Mesenchymal stem cell (in vitro differentiated cells and primary cell): ENCODE measurements around the gene FUT7.
A peak's percentile ranks its signal among the peaks of the same experiment; 100 is the strongest.

ENCODE experiments used
- DNase-seq: peaks from one replicate; pipeline ENCODE4 v3.0.0-alpha.2; 2013
- H2AFZ ChIP-seq: one replicate; pipeline ENCODE4 v1.6.1; 2013; ENCODE audit warnings: low read depth, mild to moderate bottlenecking, control low read depth, inconsistent platforms, low read length, moderate library complexity
- H2AK5ac ChIP-seq: 2 replicates; pipeline ENCODE4 v1.6.1; 2013; ENCODE audit warnings: low read length, moderate library complexity, mild to moderate bottlenecking, inconsistent platforms; ENCODE audit not compliant: severe bottlenecking
- H2BK120ac ChIP-seq: one replicate; pipeline ENCODE4 v1.6.1; 2013; ENCODE audit warnings: low read depth, mild to moderate bottlenecking, inconsistent platforms, low read length, moderate library complexity
- H2BK12ac ChIP-seq, 2 experiments: one replicate each; pipeline ENCODE4 v1.6.1; 2013; ENCODE audit warnings: inconsistent platforms in 2 of 2, low read length in 2 of 2, mild to moderate bottlenecking in 2 of 2, moderate library complexity in 2 of 2, control low read depth in 1 of 2
- H2BK15ac ChIP-seq: one replicate; pipeline ENCODE4 v1.6.1; 2013; ENCODE audit warnings: mild to moderate bottlenecking, low read depth, inconsistent platforms; ENCODE audit not compliant: poor library complexity, severe bottlenecking
- H2BK5ac ChIP-seq: 2 replicates; pipeline ENCODE4 v1.6.1; 2013; ENCODE audit warnings: low read depth, mild to moderate bottlenecking, low read length, control low read depth, inconsistent platforms; ENCODE audit not compliant: poor library complexity, severe bottlenecking
- H3K14ac ChIP-seq, 2 experiments: one replicate each; pipeline ENCODE4 v1.6.1; 2013; ENCODE audit warnings: inconsistent platforms in 2 of 2, low read length in 2 of 2, control low read depth in 1 of 2, mild to moderate bottlenecking in 1 of 2, moderate library complexity in 1 of 2
- H3K18ac ChIP-seq, 2 experiments: one replicate each; pipeline ENCODE4 v1.6.1; 2013; ENCODE audit warnings: inconsistent platforms in 2 of 2, low read length in 2 of 2, control low read depth in 1 of 2, low read depth in 1 of 2, mild to moderate bottlenecking in 1 of 2
- H3K23ac ChIP-seq, 2 experiments: one replicate each; pipeline ENCODE4 v1.6.1; 2013; ENCODE audit warnings: inconsistent platforms in 2 of 2, low read length in 2 of 2, mild to moderate bottlenecking in 2 of 2, moderate library complexity in 2 of 2, control low read depth in 1 of 2
- H3K27ac ChIP-seq: 2 replicates; pipeline ENCODE4 v1.5.1; 2013; ENCODE audit warnings: mild to moderate bottlenecking, moderate library complexity, low read length, control low read depth, inconsistent platforms; ENCODE audit not compliant: poor library complexity, severe bottlenecking
- H3K27me3 ChIP-seq, 2 experiments: 2 replicates each; pipeline versions ENCODE4 v1.6.1 to v1.7.0; 2013; ENCODE audit warnings: low read length in 2 of 2, mild to moderate bottlenecking in 2 of 2, moderate library complexity in 2 of 2, control low read depth in 1 of 2, inconsistent platforms in 1 of 2; ENCODE audit not compliant: control insufficient read depth in 1 of 2, insufficient read depth in 1 of 2
- H3K36me3 ChIP-seq, 2 experiments: 2 replicates each; pipeline versions ENCODE4 v1.6.1 to v1.7.0; 2013; ENCODE audit warnings: low read length in 2 of 2, control low read depth in 1 of 2, inconsistent platforms in 1 of 2, low read depth in 1 of 2, mild to moderate bottlenecking in 1 of 2; ENCODE audit not compliant: insufficient read depth in 2 of 2, control insufficient read depth in 1 of 2
- H3K4ac ChIP-seq, 2 experiments: one replicate each; pipeline ENCODE4 v1.6.1; 2013; ENCODE audit warnings: inconsistent platforms in 2 of 2, low read length in 2 of 2, mild to moderate bottlenecking in 2 of 2, moderate library complexity in 2 of 2, control low read depth in 1 of 2, low read depth in 1 of 2
- H3K4me1 ChIP-seq: 2 replicates; pipeline ENCODE4 v1.6.1; 2013; ENCODE audit warnings: low read depth, low read length, control low read depth; ENCODE audit not compliant: control insufficient read depth, insufficient read depth
- H3K4me2 ChIP-seq: 2 replicates; pipeline ENCODE4 v1.6.1; 2013; ENCODE audit warnings: low read length, mild to moderate bottlenecking, inconsistent platforms; ENCODE audit not compliant: poor library complexity, severe bottlenecking
- H3K4me3 ChIP-seq, 2 experiments: 2 replicates each; pipeline versions ENCODE4 v1.5.1 to v1.7.0; 2013; ENCODE audit warnings: low read length in 2 of 2, mild to moderate bottlenecking in 2 of 2, control low read depth in 1 of 2, low read depth in 1 of 2; ENCODE audit not compliant: insufficient read depth in 1 of 2
- H3K79me1 ChIP-seq: replicated peaks from 2 replicates; pipeline ENCODE4 v1.6.1; 2013; ENCODE audit warnings: mild to moderate bottlenecking, control low read depth, low read length, inconsistent platforms; ENCODE audit not compliant: poor library complexity, severe bottlenecking
- H3K9ac ChIP-seq: 2 replicates; pipeline ENCODE4 v1.7.0; 2013; ENCODE audit warnings: mild to moderate bottlenecking, low read length, moderate library complexity
- H3K9me3 ChIP-seq: 2 replicates; pipeline ENCODE4 v1.7.0; 2013; ENCODE audit warnings: mild to moderate bottlenecking, low read length; ENCODE audit not compliant: control insufficient read depth
- H4K8ac ChIP-seq: one replicate; pipeline ENCODE4 v1.6.1; 2013; ENCODE audit warnings: inconsistent platforms, mild to moderate bottlenecking, low read length, moderate library complexity
- H4K91ac ChIP-seq: one replicate; pipeline ENCODE4 v1.6.1; 2013; ENCODE audit warnings: mild to moderate bottlenecking, low read length, inconsistent platforms
- WGBS: methylation state at CpG from one replicate; pipeline ENCODE4 v1.1.7; 2013; ENCODE audit warnings: mixed read lengths; 5-methylcytosine and 5-hydroxymethylcytosine counted together

FUT7 gene

GRCh38 chr9:137013571-137013940 is 18.3 kb downstream of the FUT7 start:
- Histone ChIP-seq H3K27me3 (no peaks in the 10 kb centered on the region), H3K14ac (no peak overlapping the region), H3K4me2 (no peak overlapping the region), H4K8ac (no peak overlapping the region), H4K91ac (no peak overlapping the region), H3K9ac (no peak overlapping the region), H3K36me3 (peaks cover 21 to 86% of the 10 kb centered on the region in 2 experiments), H3K18ac (no peak overlapping the region), H2AK5ac (no peak overlapping the region), H3K4me3 (no peak overlapping the region), H3K23ac (no peak overlapping the region), H3K79me1 (no peaks in the 10 kb centered on the region), H2BK5ac (no peak overlapping the region), H3K4ac (no peak overlapping the region), H3K27ac (no peak overlapping the region), H2BK15ac (no peak overlapping the region), H2AFZ (no peak overlapping the region), H2BK12ac (no peak overlapping the region), H2BK120ac (no peak overlapping the region), H3K9me3 (no peaks in the 10 kb centered on the region), H3K4me1 (peaks cover 11% of the 10 kb centered on the region)
- WGBS = 92% methylated on average over 20 of the region's 20 CpGs
- DNase-seq = no peak

- H3K18ac ChIP-seq = no peak overlapping the region
- H3K9ac ChIP-seq = no peak overlapping the region
- H3K27ac ChIP-seq = no peak overlapping the region
- no peak overlapping the region for H3K4ac ChIP-seq
- H4K8ac ChIP-seq = no peak overlapping the region
- no peak overlapping the region for H3K4me3 ChIP-seq
- H2BK120ac ChIP-seq = peak overlapping the region; percentile 50
- H3K23ac ChIP-seq = no peak overlapping the region
- H2BK15ac ChIP-seq = no peak overlapping the region
- H3K79me1 ChIP-seq = no peaks in the 10 kb centered on the region
- H3K36me3 ChIP-seq = peaks cover 21 to 90% of the 10 kb centered on the region in 2 experiments
- H2AK5ac ChIP-seq = no peak overlapping the region
- H3K27me3 ChIP-seq = no peaks in the 10 kb centered on the region
- H3K9me3 ChIP-seq = no peaks in the 10 kb centered on the region
- DNase-seq = no peak
- 75% methylated on average over 53 of the region's 67 CpGs for WGBS
- no peak overlapping the region for H2AFZ ChIP-seq
- H2BK5ac ChIP-seq = no peak overlapping the region
- no peak overlapping the region for H3K4me2 ChIP-seq
- peak overlapping the region; percentile 22 for H4K91ac ChIP-seq
- H2BK12ac ChIP-seq = no peak overlapping the region
- H3K4me1 ChIP-seq = peaks cover 17% of the 10 kb centered on the region
- no peak overlapping the region for H3K14ac ChIP-seq
These were observed 19.0 kb downstream of the FUT7 start for GRCh38 chr9:137012694-137013570.

- peaks cover 25% of the 10 kb centered on the region for H3K4me1 ChIP-seq
- no peak overlapping the region for H4K8ac ChIP-seq
- WGBS = 94% methylated on average over 32 of the region's 39 CpGs
- H3K4ac ChIP-seq = no peak overlapping the region
- H3K27ac ChIP-seq = no peak overlapping the region
- H3K23ac ChIP-seq = no peak overlapping the region
- no peak overlapping the region for H2BK120ac ChIP-seq
- no peaks in the 10 kb centered on the region for H3K9me3 ChIP-seq
- H2AFZ ChIP-seq = no peak overlapping the region
- H2BK12ac ChIP-seq = no peak overlapping the region
- no peak overlapping the region for H3K4me2 ChIP-seq
- DNase-seq = no peak
- peak overlapping the region; percentile 53 for H4K91ac ChIP-seq
- H2BK5ac ChIP-seq = no peak overlapping the region
- peaks cover 17 to 82% of the 10 kb centered on the region in 2 experiments for H3K36me3 ChIP-seq
- no peaks in the 10 kb centered on the region for H3K79me1 ChIP-seq
- no peak overlapping the region for H2BK15ac ChIP-seq
- H3K18ac ChIP-seq = no peak overlapping the region
- no peak overlapping the region for H3K9ac ChIP-seq
- H2AK5ac ChIP-seq = no peak overlapping the region
- no peak overlapping the region for H3K4me3 ChIP-seq
- H3K27me3 ChIP-seq = no peaks in the 10 kb centered on the region
- H3K14ac ChIP-seq = no peak overlapping the region
These were observed 19.8 kb downstream of the FUT7 start for GRCh38 chr9:137011907-137012675.

GRCh38 chr9:137011156-137011555 is 20.7 kb downstream of the FUT7 start:
- Histone ChIP-seq H3K36me3 (peaks cover 11 to 72% of the 10 kb centered on the region in 2 experiments), H2BK12ac (no peak overlapping the region)
- 97% methylated on average over 24 of the region's 24 CpGs for WGBS

More at GRCh38 chr9:137011156-137011555, 20.7 kb downstream of the FUT7 start:
- H2BK5ac ChIP-seq = no peak overlapping the region
- H3K18ac ChIP-seq = no peak overlapping the region
- no peak overlapping the region for H2BK15ac ChIP-seq
- H3K14ac ChIP-seq = no peak overlapping the region
- H4K91ac ChIP-seq = no peak overlapping the region
- H3K23ac ChIP-seq = no peak overlapping the region
- H3K4ac ChIP-seq = no peak overlapping the region
- H3K4me3 ChIP-seq = no peak overlapping the region
- DNase-seq = no peak
- no peaks in the 10 kb centered on the region for H3K27me3 ChIP-seq
- no peak overlapping the region for H2AFZ ChIP-seq
- no peak overlapping the region for H3K4me2 ChIP-seq
- H2BK120ac ChIP-seq = no peak overlapping the region
- peaks cover 29% of the 10 kb centered on the region for H3K4me1 ChIP-seq
- H3K79me1 ChIP-seq = no peaks in the 10 kb centered on the region
- H3K9me3 ChIP-seq = no peaks in the 10 kb centered on the region
- H2AK5ac ChIP-seq = no peak overlapping the region
- H4K8ac ChIP-seq = no peak overlapping the region
- no peak overlapping the region for H3K27ac ChIP-seq
- H3K9ac ChIP-seq = no peak overlapping the region
